ENCODE results near the gene GAK.

Gene GAK

DNA sequence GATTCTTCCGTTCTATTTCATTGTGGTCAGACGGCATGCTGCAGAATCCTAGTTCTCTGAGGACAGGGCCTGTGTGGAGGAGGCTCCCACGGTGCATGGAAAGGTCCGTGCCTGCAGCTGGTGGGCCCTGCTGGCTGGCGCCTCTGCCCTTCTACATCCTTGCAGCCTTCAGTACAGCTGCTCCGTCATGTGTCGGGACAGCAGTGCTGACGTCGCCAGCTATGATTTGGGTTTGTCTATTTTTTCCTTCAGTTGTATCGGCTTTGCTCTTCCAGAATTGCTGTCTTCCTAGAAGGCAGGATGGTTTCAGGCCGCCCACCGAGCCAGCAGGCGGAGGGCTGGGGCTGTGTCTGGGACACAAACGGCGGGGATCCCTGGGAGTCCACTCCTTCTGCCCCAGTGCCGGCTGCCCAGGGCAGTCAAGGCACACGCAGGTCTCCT lies 74.1 kb downstream of the GAK start:
- Histone ChIP-seq H3K27ac (no peak overlapping the region), H3K27me3 (replicated peaks) (no peaks in the 10 kb centered on the region), H3K4me3 (ENCODE audit: low read depth, low read length) (no peak overlapping the region), H3K36me3 (replicated peaks) (peaks cover 50% of the 10 kb centered on the region)
- TF ChIP-seq, protein P1, sequence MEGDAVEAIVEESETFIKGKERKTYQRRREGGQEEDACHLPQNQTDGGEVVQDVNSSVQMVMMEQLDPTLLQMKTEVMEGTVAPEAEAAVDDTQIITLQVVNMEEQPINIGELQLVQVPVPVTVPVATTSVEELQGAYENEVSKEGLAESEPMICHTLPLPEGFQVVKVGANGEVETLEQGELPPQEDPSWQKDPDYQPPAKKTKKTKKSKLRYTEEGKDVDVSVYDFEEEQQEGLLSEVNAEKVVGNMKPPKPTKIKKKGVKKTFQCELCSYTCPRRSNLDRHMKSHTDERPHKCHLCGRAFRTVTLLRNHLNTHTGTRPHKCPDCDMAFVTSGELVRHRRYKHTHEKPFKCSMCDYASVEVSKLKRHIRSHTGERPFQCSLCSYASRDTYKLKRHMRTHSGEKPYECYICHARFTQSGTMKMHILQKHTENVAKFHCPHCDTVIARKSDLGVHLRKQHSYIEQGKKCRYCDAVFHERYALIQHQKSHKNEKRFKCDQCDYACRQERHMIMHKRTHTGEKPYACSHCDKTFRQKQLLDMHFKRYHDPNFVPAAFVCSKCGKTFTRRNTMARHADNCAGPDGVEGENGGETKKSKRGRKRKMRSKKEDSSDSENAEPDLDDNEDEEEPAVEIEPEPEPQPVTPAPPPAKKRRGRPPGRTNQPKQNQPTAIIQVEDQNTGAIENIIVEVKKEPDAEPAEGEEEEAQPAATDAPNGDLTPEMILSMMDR (IDR thresholded peaks at IDR 0.05; ENCODE audit: low read depth, low read length, missing control alignments): no peak
- DNase-seq: no peak
- in situ Hi-C loops (cut with HindIII; ENCODE audit: low pct_ligation_motif_present, low sequenced_read_pairs): no loop called here

DNA sequence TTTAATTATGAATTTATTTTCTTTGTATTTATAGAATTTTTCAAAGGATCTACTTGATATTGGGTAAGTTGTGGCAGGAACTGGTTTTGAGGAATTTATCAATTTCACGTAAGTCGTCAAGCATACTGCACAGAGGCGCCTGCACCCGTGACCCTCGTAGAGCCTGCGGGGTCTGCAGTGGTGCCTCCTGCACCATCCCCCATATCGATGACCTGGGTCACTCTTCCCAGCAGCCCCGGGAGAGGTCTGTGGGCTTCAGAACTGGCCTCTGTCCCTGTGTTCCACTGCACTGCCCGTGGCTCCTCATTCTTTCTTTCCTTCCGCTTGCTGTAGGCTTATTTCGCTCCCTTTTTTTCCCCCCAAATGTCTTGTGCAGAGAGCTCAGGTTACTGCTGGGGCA lies 74.7 kb downstream of the GAK start:
- Histone ChIP-seq H3K27ac (no peak overlapping the region), H3K36me3 (replicated peaks) (peaks cover 45% of the 10 kb centered on the region), H3K27me3 (replicated peaks) (no peaks in the 10 kb centered on the region), H3K4me3 (ENCODE audit: low read depth, low read length) (no peak overlapping the region)
- TF ChIP-seq, protein P1 (IDR thresholded peaks at IDR 0.05; ENCODE audit: low read depth, low read length, missing control alignments): no peak
- in situ Hi-C loops (cut with HindIII; ENCODE audit: low pct_ligation_motif_present, low sequenced_read_pairs): no loop called here
- no peak for DNase-seq

DNA sequence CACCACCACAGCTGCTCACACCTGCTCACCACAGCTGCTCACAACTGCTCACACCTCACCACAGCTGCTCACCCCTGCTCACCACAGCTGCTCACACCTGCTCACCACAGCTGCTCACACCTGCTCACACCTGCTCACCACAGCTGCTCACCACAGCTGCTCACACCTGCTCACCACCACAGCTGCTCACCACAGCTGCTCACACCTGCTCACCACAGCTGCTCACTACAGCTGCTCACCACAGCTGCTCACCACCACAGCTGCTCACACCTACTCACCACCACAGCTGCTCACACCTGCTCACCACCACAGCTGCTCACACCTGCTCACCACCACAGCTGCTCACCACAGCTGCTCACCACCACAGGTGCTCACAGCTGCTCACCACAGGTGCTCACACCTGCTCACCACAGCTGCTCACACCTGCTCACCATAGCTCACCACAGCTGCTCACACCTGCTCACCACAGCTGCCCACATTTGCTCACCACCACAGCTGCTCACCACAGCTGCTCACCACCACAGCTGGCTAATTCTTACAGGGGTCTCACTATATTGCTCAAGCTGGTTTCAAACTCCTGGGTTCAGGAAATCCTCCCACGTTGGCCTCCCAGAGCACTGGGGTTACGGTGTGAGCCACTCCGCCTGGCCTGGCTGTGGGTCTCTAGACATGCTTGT lies 75.8 kb downstream of the GAK start:
- DNase-seq: no peak
- H3K4me3 ChIP-seq (ENCODE audit: low read depth, low read length): no peak overlapping the region
- H3K27me3 ChIP-seq (replicated peaks): no peaks in the 10 kb centered on the region
- no peak overlapping the region for H3K27ac ChIP-seq
- TF ChIP-seq, protein P1 (IDR thresholded peaks at IDR 0.05; ENCODE audit: low read depth, low read length, missing control alignments): no peak
- in situ Hi-C loops (cut with HindIII; ENCODE audit: low pct_ligation_motif_present, low sequenced_read_pairs): no loop called here
- H3K36me3 ChIP-seq (replicated peaks): peaks cover 46% of the 10 kb centered on the region

DNA sequence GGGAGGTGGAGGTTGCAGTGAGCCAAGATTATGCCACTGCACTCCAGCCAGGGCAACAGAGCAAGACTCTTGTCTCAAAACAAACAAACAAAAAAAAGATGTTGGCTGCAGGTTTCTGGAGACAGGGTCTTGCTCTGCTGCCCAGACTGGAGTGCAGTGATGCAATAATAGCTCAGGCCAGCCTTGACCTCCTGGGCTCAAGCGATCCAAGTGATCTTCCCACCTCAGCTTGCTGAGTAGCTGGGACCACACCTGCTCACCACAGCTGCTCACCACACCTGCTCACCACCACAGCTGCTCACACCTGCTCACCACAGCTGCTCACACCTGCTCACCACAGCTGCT lies 76.3 kb downstream of the GAK start:
- DNase-seq: no peak
- TF ChIP-seq, protein P1 (IDR thresholded peaks at IDR 0.05; ENCODE audit: low read depth, low read length, missing control alignments): no peak
- Histone ChIP-seq H3K4me3 (ENCODE audit: low read depth, low read length) (no peak overlapping the region), H3K27me3 (replicated peaks) (no peaks in the 10 kb centered on the region), H3K36me3 (replicated peaks) (peaks cover 47% of the 10 kb centered on the region), H3K27ac (no peak overlapping the region)
- in situ Hi-C loops (cut with HindIII; ENCODE audit: low pct_ligation_motif_present, low sequenced_read_pairs): no loop called here

DNA sequence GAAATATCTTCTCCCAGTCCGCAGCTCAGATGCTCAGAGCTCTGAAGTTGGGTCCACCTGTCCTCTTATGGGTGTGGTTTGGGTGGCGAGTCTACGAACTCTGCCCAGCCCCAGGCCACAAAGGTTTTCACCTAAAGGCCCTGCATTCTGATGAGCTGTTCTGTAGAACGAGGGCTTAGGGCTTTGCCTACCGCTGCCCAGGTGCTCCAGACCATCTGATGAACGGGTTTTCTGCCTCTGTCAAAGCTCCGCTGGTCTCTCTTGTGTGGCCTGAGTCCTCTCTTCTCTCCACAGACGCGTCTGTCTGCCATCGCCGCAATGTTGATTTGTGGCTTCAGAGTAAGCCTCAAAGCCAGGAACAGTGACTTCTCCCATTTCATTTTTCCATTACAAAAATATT lies 77.8 kb downstream of the GAK start:
- Histone ChIP-seq H3K4me3 (ENCODE audit: low read depth, low read length) (no peak overlapping the region), H3K27me3 (replicated peaks) (no peaks in the 10 kb centered on the region), H3K27ac (no peak overlapping the region), H3K36me3 (replicated peaks) (peaks cover 52% of the 10 kb centered on the region)
- in situ Hi-C loops (cut with HindIII; ENCODE audit: low pct_ligation_motif_present, low sequenced_read_pairs): no loop called here
- DNase-seq: no peak
- TF ChIP-seq, protein P1 (IDR thresholded peaks at IDR 0.05; ENCODE audit: low read depth, low read length, missing control alignments): no peak

DNA sequence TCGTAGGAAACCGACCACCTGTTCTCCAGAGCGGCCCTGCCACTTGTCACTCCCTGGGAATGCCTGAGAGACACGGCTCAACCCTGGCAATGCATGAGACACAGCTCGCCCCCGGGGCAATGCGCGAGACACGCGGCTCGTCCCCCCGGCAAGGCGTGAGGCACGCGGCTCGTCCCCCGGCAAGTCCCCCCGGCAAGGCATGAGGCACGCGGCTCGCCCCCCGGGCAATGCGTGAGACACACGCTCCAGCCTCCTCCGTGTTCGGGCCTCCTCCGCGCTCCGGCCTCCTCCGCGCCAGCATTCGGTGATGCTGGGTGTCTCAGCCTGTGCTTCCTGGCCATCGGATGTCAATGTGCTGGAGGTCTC lies 78.7 kb downstream of the GAK start:
- in situ Hi-C loops (cut with HindIII; ENCODE audit: low pct_ligation_motif_present, low sequenced_read_pairs): no loop called here
- Histone ChIP-seq H3K36me3 (replicated peaks) (peaks cover 45% of the 10 kb centered on the region), H3K4me3 (ENCODE audit: low read depth, low read length) (no peak overlapping the region), H3K27ac (no peak overlapping the region), H3K27me3 (replicated peaks) (no peaks in the 10 kb centered on the region)
- TF ChIP-seq, protein P1 (IDR thresholded peaks at IDR 0.05; ENCODE audit: low read depth, low read length, missing control alignments): no peak
- no peak for DNase-seq

All from brain microvascular endothelial cell (primary cell).